Left forelimb (tissue), 1 donor: ENCODE data around the gene PDHX.
"Not testable (repeated sequence)": the region's sequence is repeated elsewhere in the genome, so short reads cannot be mapped to it uniquely, and the experiment has no call there.

ENCODE experiments used
- DNase-seq: peaks from one replicate; pipeline ENCODE4 v3.0.0-alpha.2; 2018; ENCODE audit warnings: low spot score

The PDHX gene

DNA sequence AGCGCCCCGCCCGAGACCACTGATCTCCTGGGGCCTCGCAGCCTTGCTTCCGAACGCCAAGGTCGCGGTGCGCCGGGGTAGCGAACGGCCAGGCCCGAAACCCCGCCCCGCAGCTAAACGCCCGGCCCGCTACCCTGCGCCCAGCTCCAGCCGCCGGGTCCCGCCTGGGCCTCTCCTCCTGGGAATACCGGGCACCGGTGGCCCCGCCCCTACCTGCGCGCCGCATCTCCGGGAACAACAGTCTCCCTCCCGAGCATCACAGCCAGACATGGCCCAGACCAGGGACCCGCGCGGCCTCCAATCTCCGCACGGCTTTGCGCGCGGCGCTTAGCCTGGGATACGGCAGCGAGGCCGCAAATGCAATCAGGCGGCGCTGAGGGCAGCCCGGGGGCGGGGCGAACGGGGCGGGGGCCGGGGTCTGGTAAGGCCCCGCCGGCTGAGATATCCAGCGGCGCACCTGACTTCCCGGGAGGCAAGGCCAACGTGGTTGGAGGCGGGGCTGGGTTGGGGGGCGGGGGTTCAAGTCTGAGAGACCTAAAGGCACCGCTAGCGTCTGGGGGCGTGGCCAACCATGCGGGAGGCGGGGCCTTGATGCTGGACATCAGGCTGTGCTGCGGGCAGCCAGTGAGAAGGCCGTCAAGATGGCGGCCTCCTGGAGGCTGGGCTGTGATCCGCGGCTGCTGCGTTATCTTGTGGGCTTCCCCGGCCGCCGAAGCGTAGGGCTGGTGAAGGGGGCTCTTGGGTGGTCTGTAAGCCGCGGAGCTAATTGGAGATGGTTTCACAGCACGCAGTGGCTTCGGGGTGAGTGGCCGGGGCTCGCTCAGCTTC, at the start of gene PDHX, which contains the start of gene APIP:
Gene PDHX, plus strand, starts transcription at position 604 of the 828 bp plus-strand sequence. Its CDS starts 38 bp downstream, at position 642.
Gene APIP, minus strand, starts transcription at position 365 of the 828 bp plus-strand sequence. Its CDS starts 95 bp downstream, at position 270.
- DNase-seq: peak; percentile 99

DNA sequence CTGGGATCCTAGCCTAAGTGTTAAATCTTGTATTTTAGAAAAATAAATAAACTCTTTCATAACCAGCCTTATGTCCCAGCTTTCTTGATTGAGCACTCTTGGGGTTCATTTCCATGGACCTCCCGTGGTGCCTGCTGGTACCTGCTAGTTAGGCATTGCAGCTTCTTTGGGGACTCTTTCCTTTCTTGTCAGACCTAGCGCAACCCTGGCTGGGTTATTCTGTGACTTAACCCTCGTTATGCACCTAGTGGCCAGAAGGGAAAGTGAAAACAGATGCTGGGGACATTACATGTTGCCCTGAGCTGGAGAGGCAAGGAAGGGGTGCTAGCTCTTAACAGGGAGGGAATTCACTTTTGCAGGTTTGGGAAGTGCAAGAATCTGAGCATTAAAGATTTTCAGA, 47.0 kb upstream of the PDHX start:
- DNase-seq: no peak

DNA sequence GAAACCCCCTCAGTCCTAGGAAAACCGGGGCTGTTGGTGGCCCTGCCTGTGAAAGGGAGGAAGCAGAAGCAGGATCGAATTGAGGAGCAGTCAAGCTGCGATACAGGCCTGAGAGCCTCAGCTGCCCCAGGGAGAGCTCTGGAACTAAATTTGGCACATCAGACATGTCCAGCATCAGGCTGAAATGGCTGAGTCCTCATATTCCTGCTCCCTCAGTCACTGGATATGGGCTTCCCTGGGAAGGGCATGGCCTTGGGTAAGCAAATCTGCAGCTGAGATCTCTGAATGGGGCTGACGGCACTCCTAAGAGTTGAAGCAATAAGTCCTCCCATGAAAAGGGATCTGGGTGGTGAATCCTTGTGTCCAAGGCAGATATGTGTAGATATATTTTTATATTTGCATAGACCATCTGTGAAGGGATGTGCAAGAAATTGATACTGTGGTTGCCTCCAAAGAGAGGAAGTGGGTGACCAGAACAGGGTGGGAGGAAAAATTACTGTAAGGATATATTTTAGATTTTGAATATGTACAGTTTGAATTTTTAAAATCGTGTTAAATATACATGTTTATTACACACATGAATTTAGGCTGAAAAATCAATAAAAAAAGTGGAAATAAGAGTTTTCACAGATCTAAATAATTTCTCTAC, 45.7 kb upstream of the PDHX start:
- DNase-seq: no peak

DNA sequence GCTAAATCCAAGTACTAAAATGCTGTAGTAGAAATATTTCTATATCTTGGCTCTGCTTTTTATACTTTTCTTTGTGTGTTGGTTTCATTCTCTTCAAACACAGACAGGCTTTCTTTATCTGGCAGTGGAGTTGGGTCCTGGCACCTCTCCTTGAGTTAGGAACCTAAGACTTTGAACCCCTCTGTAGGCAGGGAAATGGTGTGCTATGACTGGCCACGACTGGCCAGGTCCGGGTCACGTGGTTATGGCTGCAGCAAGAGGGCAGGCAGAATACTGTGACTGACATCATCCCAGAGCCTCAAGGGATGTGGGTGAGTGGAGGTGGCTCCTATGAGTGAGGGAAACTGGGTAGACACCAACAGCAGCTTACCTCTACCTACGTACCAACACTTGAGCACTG, 42.2 kb upstream of the PDHX start:
- DNase-seq: no peak

DNA sequence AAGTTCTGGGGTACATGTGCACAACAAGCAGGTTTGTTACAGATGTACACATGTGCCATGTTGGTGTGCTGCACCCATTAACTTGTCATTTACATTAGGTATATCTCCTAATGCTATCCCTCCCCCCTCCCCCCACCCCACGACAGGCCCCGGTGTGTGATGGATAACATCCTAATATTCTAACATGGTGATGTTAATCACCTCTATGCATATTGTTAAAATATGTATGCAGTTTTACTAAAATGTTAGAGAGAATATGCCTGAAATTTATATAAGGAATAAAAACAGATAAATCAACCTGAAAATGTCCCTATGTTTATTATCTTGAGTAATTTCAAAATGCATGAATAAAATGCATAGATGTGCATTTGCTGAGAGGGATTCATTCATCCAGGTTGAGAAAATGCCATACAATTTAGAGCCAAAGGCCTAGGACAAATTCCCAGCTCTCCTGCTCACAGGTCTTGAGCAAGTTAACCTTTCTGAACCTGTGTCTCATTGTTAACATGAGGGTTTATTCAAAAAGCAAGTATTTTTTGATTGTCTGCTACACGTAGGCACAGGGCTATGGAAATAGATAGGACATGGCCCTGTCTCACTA, 38.9 kb upstream of the PDHX start:
- DNase-seq: no peak

DNA sequence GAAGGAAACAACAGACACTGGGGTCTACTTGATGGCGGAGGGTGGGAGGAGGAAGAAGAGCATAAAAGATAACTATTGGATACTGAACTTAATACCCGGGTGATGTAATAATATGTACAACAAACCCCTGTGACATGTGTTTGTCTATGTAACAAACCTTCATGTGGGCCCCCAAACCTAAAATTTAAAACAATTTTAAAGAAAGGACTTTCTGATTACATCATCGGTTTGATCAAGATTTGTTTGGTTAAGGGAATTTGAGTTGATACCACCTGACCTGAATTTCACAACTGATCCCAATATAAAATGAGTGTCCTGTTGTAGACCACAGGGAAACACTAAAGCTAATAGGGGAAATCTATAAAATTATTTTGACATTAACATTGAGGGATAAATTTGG, 34.5 kb upstream of the PDHX start:
- DNase-seq: no peak

DNA sequence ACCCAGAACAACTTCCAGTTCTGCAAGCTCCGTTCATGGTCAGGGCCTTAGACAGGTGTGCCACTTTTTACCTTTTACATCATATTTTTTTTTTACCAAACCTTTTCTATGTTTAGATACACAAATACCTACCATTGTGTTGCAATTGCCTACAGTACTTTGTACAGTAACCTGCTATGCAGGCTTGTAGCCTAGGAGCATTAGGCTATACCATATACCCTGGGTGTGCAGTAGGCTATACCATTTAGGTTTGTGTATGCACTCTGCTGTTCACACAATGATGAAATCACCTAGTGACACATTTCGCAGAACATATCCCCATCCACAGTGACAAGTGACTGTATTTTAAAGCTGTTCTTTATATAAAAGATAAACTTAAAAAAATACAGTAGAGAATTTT, 29.8 kb upstream of the PDHX start:
- DNase-seq: no peak

DNA sequence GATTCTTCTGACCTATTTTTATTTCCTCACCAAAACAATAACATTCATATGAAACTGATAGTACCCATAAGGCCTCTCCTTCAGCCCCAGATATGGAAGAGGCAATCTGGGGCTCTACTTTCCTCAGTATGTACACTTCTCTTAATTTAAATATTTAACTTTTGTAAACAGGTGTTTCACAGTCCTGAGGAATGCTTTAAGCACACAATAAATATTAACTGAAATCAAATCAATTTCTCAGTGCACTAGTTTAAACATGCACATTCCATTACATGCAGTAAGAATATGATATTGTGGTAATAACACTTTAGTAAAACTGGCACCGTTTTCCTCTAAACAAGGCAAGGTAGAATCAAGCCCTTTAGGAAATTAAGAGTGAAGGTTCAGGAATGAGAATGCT, 29.2 kb upstream of the PDHX start:
- DNase-seq: no peak

DNA sequence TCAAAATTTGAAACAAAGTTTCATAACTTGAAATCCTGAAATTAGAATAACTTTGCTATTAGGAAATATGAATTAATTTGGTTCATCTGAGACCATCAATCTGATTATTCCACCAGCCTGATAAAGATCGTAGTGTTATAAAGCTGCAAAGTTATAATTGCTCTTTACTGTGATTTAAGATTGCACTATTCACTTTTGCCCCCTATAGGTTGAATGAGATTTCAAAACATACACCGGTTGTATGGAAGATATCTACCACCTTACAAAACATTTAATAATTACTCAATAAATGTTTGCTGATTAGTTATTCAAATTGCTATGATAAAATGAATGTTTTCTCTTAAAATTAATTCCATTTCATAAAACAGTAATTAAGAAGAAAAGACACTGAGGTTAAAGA, 26.3 kb upstream of the PDHX start:
- no peak for DNase-seq

DNA sequence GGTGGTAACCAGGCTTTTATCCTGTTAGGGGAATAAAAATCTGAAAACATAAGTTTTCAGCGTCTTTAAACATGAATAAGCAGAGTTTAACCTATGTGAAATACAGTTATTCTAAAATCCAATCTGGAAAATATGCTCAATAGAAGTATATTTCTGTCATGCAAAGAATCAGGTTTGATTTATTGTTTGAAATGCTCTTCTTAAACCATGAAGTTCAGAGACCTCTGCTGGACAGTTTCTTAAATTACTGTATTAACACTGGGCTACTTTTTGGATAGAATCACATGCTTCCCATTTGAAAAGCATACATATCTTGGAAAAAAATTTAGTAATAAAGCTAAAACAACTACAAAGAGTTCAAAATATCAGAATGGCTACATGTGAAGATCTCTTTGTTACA, 25.6 kb upstream of the PDHX start:
- no peak for DNase-seq

DNA sequence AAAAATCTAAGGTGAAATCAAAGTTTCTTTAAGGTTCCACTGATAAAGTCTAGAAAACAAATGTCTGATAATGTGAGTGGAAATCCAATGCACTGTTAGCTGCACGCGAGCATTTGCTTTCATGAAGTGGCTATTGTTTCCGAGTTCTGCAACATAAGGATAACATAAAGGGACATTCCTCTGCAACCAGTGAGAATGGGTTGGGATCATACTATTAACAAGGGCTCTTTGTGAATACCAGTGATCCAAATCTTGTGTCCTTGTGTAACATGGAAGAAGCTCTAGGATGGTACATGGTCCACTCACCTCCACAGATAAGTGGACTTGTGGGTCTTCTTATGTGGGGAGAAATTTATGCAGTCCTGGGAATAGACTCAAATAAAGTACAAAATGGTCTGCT, 24.8 kb upstream of the PDHX start:
- DNase-seq: no peak

DNA sequence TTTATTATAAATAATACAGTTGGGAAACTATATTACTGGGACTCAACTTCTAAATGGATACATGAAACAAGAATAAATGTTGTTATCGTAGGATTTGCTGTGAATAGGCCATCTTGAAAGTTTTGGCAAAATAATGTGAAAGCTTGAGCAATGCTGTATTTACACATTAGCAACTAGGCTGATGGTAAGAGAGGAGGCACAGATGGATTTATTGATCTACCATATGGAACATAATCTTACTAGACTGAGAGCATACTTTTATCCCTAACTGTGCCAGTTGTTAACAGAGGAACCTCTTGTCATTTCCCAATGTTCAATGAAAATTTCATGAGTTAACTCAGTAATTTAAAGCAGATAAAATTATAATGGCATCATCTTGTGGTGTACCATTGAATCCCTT, 23.0 kb upstream of the PDHX start:
- DNase-seq: no peak

DNA sequence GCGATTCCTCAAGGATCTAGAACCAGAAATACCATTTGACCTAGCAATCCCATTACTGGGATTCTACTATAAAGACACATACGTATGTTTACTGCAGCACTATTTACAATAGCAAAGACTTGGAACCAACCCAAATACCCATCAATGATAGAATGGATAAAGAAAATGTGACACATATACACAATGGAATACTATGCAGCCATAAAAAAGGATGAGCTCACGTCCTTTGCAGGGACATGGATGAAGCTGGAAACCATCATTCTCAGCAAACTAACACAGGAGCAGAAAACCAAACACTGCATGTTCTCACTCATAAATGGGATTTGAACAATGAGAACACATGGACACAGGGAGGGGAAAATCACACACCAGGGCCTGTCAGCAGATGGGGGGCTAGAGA, 20.2 kb upstream of the PDHX start:
- not testable (repeated sequence) for DNase-seq

DNA sequence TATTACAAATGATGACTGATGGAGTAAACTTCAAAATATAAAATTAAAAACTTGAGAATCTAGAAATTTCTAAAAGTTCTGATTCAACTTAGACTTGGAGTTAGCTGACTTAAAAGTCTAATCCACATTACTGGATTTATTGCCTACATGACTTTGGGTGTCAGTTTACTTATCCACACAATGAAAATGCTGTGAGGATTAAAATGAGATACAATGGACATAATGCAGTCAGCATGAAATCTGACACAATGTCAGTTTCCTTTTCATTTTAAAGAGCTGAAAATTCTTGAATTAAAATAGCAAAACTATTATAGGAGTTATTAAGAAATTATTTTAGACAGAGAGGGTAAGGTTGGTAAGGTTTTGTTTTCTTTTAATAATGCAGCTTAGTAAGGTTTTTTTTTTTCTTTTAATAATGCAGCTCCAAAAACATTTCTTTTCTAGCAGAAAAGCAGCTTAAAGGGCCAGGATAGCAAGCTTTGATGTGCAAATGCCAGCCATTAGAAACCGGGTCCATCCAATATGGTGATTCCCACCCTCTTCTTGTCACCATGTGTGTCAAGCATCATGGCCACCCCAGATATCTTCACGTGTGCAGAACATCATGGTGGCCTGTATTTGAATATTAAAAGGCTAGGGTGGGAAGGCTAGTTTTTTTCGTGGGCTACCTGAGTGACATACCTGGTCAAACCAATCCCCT, 19.1 kb upstream of the PDHX start:
- DNase-seq: no peak

DNA sequence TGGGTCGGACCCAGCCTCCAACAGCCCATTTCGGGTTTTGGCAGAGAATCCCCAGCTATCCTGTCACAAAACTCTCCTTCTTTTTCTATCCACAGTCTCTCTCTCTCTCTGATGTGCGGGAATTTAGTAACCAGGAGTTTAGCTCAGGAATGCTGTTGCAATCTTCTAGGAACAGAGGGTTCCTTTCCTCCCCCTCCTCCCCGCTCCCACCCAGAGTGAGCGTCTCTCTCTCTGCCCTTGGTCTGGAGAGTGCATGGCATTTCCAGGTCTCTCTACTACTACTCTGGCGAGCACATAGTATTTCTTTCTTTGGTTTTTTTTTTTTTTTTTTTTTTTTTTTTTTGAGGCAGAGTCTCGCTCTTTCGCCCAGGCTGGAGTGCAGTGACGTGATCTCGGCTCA, 17.9 kb upstream of the PDHX start:
- no peak for DNase-seq

DNA sequence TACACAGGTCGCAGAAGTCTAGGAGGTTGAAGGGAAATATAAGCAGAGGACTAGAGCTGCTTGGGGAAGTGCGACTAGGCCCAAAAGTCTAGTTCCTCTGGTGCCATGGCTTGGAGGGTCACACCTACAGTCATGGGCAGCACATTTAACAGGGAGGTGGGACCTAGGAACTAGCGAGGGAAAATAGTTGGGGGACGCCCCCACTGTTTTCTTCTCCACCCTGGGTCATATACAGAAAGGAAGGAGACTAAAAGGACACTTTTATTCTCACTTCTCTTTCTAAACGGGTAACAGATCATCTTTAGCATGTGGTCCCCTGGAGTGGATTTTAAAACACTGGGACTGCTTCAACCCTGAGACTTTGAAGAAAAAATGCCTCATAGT, 16.8 kb upstream of the PDHX start:
- DNase-seq: no peak

DNA sequence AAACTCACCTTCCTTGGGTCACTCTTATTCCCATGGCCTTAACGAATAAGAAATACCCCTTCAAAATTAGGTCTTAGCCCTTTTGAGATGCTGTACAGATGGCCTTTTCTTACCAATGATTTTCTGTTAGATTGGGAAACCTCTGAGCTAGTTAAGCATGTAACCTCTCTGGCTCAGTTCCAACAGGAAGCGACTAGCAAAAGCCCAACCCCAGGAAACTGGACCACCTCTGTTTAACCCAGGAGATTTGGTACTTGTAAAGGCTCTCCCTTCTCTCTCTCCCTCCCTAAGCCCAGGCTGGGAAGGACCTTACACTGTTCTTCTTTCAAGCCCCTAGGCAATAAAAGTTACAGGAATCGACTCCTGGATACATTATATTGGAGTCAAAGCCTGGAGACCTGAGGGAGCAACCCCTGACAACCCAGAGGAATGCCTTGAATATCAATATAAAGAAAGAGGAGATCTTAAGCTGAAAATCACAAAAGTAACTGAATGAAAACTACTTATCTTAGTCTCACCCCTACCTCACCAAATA, 11.9 kb upstream of the PDHX start:
- DNase-seq: no peak

DNA sequence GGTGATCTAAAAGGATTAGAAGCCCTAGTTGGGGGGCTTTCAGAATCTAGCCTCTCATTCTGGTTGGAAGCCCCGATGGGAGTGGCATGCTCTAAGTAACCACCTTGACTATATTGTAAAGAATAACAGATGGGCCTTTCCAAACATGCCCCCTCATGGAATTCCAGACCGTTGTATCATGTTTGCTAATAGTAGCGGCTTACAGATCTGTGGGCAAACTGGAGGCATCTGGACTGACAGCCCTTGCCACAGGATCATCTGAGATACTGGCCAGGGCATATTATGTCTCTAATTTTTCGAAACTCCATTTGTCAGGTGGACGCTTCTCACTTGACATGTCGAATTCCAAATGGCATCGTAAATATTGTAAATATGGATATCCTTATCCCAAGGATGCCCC, 10.8 kb upstream of the PDHX start:
- DNase-seq: no peak

DNA sequence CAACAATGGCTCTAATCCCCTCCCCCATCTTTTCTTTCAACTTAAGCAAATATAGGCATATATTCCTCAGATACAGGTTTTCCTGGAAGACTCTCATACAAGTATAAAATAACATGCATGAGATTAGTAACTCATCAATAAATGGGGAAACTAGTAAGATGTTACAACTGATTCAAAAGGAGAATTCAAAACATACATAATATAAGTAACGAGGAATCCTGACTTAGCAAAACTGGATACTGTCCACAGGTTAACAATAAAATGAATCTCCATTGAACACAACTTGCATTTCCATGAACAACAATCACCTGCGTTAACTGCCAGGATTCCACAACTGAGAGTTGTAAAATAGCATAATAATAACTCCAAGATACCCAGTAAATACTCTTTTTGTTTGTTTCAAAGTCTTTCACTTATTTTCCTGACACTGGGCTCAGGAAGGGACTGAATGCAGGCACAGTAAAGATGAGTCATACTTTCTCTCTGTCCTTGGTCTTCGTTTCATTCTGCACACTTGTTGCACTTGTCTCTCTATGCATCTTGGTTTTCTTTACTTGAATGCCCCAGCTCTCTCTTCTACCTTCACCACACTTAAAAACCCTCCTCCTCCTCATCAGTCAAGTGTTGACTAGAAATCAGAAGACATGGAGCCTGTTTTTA, 8.4 kb upstream of the PDHX start:
- DNase-seq: no peak

DNA sequence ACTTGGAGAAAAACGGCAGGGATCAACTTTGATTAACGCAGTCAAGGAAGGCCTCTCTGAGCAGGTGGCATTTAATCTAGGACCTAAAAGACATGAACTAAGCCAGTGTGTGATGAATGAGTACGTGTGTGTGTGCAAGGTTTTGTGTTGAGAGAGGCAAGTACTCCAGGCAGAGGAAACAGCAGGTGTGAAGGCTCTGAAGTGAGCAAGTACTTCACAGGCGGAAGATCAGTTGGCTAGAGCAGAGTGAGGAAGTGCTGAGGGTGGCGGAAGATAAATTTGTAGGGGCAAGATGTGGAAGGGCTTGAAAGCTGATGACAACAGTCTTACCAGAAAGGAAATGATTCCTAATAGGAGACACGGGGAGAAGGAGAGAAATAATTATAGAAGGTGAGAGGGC, 7.0 kb upstream of the PDHX start:
- DNase-seq: no peak

DNA sequence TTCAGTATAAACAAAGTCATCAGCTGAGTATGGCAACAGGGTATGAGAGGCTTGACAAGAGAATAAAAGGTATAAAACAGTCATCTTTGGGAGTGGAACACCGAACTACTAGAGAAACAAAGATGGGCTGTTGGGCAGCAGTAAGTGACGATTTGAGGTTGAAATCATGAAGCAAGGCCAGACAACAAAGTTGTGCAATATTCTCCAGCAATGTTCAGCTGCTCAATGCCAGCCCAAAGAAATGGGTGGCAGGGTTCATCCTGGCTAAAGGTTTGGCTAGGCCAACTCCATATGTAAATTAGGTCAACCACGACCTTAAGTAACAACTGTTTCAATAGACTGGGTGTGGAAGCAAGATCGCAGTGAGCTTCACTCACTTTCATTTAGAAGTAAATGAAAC, 6.5 kb upstream of the PDHX start:
- no peak for DNase-seq

DNA sequence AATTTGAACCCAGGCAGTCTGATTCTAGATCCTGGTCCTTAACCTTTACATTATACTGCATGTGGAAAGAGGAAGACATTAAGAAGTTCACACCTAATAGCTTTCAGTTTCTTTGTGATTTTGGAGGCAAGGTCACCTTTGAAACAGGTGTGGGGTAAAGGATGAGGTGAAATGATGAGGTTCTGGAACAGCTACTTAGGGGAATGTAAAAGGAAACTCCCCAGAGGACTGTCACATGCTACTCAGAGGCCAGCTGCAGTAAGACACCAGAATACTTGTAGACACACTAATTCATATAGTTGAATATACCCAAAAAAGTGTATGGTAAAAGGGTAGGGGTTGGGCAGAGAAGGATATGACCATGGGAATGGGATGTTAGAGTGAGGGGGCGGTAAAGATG, 5.6 kb upstream of the PDHX start:
- no peak for DNase-seq
